HG03159 (cell line): Measurements from ENCODE around the gene JCAD.
"Not testable (repeated sequence)": the region's sequence is repeated elsewhere in the genome, so short reads cannot be mapped to it uniquely, and the experiment has no call there.

ENCODE experiments used
- ATAC-seq: cut with Tn5 transposase; IDR thresholded peaks from one replicate; pipeline ENCODE4 v1.9.1; 2021; ENCODE audit warnings: mild to moderate bottlenecking, moderate library complexity; ENCODE audit not compliant: unreplicated experiment

Gene JCAD, protein sequence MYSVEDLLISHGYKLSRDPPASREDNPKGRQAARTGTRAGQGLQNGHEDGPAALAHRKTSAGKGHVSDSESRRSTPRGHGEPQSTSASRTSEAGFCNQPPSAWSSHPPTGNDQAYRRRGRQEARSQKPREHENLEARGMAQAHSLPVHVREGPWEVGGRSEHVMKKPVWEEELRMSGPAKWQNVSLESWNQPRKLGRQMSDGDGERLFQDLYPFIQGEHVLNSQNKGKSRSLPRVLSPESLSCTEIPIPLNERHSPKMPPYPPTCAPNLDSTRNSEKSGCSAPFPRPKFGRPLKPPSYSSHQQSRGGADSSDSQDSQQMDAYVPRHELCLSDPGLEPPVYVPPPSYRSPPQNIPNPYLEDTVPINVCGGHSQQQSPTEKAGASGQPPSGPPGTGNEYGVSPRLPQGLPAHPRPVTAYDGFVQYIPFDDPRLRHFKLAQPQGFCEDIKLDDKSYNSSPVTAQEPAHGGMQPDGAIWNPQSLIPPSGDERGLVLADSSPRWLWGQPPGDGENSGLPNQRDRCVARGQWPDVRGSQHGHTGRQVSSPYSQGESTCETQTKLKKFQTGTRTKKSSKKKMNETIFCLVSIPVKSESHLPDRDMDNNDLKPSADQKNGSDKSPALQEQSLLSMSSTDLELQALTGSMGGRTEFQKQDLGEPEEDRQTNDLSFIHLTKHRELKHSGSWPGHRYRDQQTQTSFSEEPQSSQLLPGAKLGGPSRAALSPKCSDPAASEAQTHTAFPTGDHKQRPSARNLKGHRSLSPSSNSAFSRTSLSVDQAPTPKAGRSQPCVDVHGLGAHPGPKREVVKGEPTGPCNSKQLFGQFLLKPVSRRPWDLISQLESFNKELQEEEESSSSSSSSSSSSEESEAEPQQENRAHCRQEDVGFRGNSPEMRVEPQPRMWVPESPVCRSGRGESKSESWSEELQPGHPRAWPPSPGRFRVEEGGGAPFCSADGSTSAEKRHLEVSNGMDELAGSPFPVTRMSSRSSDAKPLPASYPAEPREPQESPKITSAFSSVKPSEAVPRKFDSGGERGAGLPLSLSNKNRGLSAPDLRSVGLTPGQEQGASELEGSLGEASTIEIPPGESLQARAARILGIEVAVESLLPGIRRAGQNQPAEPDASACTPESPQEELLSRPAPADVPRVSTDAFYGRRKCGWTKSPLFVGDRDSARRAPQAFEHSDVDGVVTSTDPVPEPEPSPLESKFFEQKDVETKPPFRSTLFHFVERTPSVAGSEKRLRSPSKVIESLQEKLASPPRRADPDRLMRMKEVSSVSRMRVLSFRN (N-terminal part only)

DNA sequence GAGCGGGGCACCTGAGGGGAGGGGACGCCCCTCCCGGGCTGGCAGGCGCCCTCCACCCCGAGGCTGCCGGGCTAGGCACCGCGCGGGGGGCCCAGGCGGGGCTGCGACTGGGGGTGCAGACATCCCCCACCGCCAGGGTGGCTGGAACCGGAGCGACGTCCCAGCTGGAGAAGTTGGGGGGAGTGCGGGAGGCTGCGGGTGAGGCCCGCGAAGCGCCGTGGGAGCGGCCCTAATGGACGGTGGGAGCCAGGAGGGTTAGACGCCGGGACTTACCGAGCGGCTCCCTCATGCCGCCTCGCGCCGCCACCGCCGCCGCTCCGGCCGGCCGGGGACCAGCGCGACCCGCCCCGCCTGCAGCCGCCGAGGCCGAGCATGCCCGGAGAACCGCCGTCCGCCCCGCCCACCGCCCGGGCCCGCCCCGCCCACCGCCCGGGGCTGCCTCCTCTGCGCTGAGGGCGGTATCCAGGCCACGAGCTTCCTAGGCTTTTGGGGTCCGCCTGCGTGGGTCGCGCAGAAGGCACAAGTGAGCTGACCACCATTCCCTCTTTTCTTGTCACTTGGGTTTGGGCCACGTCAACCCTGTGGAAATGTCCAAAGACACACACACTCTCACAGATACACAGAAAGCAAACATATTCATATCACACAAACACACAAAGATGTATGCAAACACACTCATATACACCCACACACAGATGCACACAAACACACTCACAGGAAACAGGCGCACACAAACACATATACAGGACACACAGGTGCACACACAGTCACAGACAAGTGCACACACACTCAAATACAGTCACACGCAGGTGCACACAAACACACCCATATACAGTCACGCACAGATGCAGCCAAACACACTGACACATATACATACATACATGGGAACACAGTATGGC, at the start of gene JCAD:
TSS of gene JCAD (minus strand) at position 378 of the 899 bp plus-strand sequence. CDS start 11,774 bp downstream, outside the sequence.
- peak; percentile 63 for ATAC-seq

DNA sequence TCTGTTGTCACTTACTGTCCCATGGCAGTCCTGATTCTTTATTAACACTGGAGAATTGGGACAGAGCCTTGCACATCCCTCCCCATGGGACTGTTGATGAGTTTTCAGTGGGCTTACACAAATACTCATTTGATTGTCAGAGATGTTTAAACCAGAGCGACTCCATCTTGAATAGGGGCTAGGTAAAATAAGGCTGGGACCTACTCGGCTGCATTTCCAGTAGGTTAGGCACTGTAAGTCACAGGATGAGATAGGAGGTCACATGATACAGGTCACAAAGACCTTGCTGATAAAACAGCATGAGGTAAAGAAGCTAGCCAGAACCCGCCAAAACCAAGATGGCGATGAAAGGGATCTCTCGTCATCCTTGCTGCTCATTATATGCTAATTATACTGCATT, 47.6 kb upstream of the JCAD start:
- no peak for ATAC-seq

DNA sequence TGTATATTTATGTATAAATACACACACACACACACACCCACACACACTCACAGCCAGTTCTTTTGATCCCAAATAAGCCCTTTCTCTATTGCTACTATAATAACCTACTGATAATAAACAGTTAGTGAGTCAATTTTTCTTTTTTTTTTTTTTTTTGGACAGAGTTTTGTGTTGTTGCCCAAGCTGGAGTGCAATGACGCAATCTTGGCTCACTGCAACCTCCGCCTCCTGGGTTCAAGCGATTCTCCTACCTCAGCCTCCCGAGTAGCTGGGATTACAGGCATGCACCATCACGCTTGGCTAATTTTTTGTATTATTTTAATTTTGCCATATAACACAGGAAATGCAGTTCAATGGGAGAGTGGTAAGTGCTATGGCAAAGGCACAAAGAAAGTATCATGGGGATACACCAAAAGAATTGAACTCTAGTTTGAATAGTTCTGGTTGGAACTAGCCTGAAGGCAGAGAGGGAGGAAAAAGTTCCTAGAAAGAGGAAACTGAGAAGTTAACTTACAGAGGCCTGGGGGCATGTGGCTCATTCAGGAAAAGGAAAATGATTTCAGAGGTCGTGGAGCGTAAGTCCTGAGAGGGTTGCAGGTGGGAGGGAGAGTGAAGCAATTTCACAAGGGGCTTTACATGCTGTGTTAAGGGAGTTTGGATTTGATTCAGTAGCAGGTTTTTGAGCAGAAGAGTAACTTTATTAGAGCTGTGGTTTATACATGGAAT, 44.4 kb upstream of the JCAD start:
- ATAC-seq: no peak

DNA sequence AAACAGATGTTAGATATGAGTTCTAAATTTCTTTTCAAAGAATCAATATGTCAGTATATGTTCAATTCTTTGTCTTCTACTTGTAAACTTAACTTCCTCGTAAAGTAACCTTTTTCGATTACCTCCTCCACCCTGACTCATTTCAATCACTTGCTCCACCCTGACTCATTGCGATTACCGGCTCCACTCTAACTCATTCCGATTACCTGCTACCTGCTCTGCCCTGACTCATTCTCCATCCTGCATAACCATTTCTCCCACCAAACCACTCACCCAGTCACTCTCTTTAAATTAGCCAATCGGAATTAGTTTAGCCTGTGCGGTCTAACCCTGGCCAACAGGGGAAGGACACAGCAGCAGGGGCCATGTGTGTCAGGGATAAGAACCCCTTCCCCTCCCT, 40.3 kb upstream of the JCAD start:
- not testable (repeated sequence) for ATAC-seq

DNA sequence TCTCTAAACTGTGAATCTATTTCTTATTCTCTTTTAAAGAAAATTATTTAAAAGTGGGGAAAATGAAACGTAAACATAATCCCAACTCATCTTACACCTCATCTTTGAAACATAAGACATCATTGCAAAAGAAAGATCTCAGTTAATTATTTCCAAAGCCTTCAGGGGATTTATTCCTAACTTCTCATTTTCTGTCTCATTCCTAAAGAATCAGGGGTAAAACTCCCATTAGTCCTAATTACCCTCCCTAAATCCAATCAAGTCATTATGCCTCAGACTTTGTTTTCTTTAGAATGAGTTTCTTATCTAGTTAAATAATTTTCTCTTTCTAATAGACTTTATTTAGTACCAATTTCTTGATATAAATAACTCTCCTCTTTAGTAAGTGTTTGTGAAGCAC, 39.7 kb upstream of the JCAD start:
- ATAC-seq: no peak

DNA sequence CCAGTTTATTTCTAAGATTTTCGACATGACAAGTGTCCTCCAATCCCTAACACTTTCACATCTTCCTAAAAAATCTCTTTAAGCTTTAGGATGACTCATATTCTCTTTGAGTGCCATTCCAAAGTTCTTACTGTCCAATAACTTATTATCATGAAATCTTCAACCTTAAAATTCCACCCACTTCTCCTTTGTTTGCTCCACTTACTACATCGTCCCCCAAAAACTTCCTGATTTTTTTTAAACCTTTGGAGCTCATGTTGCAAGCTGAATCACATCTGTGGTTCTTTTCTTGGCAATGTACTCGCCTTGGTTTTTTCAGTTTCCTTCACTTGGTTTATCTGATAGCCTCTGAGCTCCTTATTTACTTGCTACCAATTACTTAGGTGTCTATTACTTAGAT, 39.2 kb upstream of the JCAD start:
- ATAC-seq: no peak

DNA sequence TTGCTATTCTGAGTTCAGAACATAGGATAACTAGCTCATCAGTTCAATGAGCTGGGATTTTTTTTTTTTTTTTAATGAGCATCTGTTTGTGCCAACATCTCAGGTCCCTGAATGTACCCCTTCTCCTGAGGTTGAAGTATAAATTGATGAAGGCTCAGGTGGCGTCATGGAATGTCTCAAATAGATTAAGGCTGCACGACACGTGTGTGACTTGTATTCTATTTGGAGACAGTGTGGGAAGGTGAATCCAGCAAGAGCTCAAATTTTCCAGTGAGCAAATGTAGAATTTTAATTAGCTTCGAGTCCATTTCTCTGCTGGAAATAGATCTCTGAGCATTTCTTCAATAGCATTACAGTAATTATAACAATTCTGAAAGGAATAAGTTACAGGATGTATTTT, 37.2 kb upstream of the JCAD start:
- ATAC-seq: no peak

DNA sequence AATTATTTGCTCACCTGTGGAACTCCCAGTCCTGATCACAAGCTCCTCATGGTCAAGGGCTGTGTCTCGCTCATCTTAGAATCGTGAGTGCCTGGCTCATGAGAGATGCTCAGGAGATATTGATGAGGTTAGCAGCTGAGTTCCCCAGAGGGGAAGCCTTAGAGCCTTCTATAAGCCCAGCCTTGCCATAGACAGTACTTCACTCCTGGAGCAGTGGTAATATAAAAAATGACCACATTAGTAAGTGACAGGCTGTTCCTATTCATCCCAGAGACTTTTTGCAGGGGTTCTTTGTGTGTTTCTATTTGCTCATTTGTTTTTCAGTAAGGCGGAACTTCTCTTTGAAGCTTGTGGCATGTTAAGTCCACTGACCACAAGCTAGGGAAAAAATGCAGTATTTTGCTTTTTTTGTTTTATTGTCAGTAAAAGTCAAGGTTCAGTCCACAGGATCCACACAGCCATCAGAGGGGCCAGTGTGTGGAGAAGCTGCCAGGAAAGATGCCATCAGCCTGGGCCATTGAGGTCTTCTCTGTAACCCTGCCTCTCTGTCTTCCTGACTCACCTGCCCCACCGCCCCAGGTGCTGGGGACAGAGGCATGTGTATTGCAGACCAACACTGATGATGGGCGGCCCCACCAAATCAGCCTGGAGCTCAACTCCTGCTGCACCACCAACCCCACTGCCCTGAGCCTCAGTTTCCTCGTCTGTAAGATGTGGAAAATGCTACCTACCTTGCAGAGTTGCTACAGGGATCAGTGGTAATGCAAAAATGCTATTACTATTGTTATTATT, 36.4 kb upstream of the JCAD start:
- ATAC-seq: no peak

DNA sequence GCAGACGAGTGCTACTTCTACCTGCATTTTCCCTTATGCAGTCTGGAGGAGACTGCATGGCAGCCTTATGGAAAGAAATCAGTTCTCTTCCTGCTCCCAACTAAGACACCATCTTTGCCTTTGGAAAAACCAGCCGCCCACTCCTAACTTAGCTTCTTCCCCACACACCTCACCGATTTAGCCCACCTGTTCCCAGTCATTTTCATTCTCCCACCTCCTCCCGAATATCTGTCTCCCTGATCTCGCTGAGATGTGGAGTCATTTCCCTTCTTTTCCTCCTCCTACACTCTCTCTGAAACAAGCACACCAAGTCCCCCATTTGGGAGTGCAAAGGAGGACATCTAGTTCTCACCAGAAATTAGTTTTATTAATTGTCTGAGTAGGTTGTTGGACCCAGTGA, 35.2 kb upstream of the JCAD start:
- no peak for ATAC-seq

DNA sequence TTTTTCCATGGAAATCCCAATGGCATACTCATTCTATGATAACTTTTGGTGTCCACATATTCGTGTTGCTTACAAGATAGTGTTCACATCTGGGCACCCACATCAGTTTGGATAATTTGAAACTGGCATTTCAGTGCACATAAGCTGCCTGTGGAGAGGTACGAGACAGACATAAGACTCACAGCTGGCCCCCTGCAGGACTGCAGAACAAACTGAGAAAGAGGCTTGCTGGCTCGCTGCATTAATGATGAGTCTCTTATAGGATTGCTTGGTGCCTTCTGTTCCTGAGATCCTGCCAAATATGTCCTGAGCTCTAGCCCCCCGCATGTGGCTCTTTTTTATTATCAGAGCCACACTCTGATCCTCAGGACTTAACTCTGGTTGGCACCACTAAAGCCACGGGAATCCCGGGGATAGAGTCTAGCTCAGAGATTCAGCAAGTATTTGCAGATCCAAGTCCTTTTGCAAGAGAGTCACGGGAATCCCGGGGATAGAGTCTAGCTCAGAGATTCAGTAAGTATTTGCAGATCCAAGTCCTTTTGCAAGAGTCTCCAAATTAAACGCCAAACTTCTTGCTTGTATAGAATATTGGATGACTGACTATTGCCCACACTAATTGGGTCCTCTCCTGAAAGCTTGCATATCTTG, 34.0 kb upstream of the JCAD start:
- ATAC-seq: no peak

DNA sequence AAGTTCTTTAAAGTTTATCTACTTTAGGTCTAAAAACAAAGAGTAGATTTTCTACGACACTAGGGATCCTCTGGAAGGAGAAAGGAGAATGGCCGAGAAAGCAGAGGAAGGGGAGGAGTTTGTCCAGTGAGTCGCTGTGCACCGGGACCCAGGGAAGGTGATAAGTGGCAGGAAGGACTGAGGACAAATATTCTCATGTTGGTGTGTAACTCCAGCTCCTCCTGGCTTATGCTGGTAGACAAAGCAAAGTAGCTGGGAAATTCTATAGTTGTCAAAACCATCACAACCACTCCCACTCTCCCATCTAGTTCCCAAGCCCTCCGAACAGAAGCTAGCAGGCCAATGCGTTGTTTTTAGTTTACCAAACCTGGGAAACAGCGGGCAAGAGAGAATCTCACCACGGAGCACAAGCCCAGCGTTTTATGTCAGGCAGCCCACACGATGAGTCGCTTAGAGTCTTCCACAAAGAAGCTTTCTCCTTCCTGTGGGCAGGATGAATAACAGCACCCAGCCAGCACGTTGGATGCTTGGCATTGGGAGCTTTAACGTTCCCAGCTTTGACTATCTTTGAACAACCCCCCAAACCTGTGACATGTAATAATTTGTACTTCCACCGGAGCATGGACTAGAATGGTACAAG, 32.9 kb upstream of the JCAD start:
- no peak for ATAC-seq

DNA sequence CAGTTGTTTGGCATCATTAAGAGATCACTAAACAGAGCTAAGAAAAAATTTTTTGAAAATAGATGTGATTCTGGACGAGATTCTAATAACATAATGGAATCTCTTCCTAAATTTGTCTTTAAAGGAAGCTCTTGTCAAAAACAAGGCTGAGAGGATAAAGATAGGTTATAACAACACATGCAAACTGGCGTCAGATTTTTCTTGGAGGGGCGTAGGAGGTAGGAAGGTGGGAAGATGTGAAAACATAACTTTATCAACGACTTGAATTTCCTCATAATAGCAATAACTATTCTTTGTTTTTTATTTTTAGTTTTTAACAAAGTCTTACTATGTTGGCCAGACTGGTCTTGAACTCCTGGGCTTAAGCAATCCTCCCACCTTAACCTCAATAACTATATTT, 31.8 kb upstream of the JCAD start:
- ATAC-seq: no peak

DNA sequence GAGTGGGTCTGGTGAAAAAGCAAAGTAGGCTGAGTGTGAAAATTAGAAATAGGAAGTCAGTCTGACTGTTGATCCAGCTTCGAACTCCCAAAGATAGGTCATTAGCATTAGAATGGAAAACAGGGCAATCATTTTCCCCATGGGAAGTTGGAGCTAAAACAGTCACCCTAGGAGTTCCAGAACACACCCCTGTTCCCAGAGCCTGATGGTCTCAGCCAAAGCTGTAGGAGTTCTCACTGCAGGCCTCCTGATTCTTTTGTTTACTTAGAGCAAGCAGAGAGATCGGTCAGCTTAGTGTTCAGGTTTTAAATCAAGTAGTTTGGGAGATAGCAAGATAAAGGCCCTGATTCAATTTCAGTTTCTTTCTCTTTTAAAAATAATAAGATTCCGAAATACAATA, 28.8 kb upstream of the JCAD start:
- no peak for ATAC-seq

DNA sequence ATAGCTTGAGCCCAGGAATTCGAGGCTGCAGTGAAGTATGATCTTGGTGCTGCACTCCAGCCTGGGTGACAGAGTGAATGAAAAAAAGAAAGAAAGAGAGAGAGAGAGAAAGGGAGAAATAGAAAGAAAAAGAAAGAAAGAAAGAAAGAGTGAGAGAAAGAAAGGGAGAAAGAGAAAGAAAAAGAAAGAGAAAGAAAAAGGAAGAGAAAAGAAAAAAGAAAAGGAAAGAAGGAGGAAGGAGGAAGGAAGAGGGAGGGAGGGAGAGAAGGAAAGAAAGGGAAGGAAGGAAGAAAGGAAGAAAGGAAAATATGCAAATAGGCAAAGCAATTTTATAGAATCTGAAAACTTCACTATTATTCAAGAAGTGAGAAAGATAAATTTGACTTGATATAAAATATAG, 24.5 kb upstream of the JCAD start:
- no peak for ATAC-seq

DNA sequence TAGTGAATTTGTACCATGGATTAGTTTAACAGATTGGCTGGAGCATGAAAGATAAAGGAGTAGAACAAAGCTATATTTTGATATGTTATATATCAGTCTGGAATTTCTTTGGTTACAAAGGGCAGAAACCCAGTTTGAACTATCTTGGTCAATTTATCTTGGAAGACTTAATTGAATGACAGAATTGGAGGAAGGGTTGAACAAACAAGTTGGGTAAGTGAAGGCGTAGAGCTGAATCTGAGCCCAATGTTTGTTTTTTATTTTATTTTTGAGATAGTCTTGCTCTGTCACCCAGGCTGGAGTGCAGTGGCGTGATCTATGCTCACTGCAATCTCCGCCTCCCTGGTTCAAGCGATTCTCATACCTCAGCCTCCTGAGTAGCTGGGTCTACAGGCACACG, 21.8 kb upstream of the JCAD start:
- ATAC-seq: no peak

DNA sequence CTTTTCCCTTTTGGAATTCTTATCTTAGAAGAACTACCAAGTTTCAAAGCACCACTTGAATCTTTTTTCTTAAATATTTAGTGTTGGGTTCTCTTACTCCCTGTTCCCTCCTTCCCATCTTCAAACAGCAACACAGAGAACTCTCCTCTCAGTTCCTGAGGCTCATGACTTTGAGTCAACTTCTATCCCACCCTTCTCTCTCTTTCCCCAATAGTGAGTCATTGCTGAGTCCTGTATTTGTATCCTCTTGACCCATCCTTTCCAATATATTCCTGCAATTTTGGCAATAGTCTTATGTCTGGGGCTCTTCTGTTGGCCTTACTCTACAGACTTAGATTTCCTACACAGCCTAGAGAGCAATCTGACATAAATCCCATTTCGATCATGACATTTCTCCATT, 20.8 kb upstream of the JCAD start:
- no peak for ATAC-seq

DNA sequence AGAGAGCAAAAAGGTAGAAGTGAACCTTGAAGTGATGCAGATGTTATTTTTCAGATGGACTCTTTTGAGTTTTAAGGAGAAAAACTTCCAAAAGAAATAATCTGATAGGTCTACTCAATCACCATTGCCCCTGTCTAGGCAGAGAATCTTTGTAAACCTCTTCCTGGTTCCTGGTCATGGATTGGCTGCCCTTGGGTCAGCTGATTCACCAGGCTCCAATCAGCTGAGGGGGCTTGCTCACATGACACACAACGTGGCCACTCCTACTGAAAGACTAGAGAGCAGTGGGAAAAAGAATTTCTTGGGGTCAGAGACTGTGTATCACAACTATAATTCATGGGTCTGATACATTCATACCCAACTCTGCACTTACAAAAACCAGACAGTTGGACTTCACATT, 20.0 kb upstream of the JCAD start:
- ATAC-seq: no peak

DNA sequence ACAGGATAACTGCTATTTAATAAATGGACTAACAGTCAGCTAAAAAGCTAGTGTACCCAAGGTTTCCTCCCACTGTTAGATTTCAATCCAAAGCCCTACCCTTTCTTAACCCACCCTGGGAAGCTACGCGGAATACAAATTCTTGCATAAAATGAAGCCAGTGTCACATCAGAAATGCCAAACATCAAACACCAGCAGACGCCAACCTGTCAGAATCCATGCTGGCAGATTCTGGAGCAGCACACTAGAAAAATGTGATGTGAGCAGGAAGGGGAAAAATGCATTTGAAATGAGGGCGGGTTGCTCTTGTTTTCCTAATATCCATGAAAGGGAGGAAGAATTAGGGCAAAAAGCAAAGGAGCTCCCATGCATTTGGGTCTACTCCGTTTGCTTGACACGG, 16.1 kb upstream of the JCAD start:
- ATAC-seq: no peak
